Hematopoietic multipotent progenitor cell (in vitro differentiated cells): Measurements from ENCODE around the gene SLC25A47. TPM values are rescaled to one million over a fixed set of nuclear protein-coding genes. Genes with fewer than 3 reads are reported as not detected.

Source experiments
- DNase-seq, 3 donors: peaks; one replicate each; pipeline ENCODE4 v3.0.0-alpha.2; 2011 to 2015; ENCODE audit warnings: low read depth in 2 of 3, low spot score in 2 of 3
- small RNA-seq: library from RNA; depleted of rRNA; stranded (forward); fragments of <200 nt; gene quantifications from one replicate; pipeline ENCODE3, GENCODE V24; 2012
- total RNA-seq: library from RNA; depleted of rRNA; stranded (reverse); fragments of >200 nt; gene quantifications from one replicate; pipeline ENCODE4 v1.2.3, GENCODE V29; 2012

The SLC25A47 gene
- total RNA-seq, 1 donor: not detected

GRCh38 chr14:100371773-100372172 is 48.6 kb downstream of the SLC25A47 start:
- DNase-seq: no peak

- DNase-seq: no peak
Observed at GRCh38 chr14:100372357-100373048, 49.4 kb downstream of the SLC25A47 start.

- no peak for DNase-seq
Observed at GRCh38 chr14:100374270-100374669, 51.1 kb downstream of the SLC25A47 start.

- DNase-seq: no peak
Observed at GRCh38 chr14:100374876-100375265, 51.7 kb downstream of the SLC25A47 start.

- peak in 2 of 3 donors; percentile 66 to 68 for DNase-seq
Observed at GRCh38 chr14:100375266-100375962, 52.3 kb downstream of the SLC25A47 start.

- DNase-seq: peak; percentile 84 to 93 (median 92)
Observed at GRCh38 chr14:100375963-100376735, 53.0 kb downstream of the SLC25A47 start, which contains the start of gene WDR25. TSS of gene WDR25 (plus strand) at chr14:100376485.

- peak in 2 of 3 donors; percentile 5 to 7 for DNase-seq
Observed at GRCh38 chr14:100376751-100377171, 53.6 kb downstream of the SLC25A47 start.

Small RNA genes within 50 kb of the gene (small RNA-seq; reads per million reads assigned to genes)
- gene AL157871.3: not detected
- gene MIR345: 8.3 reads per million, percentile 91 among the genes with 10 or more reads in this experiment
- not detected for gene RN7SL523P

Other genes with a start within 250 kb of the SLC25A47 start
- 12.4 TPM for gene DEGS2, start 163.7 kb upstream of the SLC25A47 start, total RNA-seq
- gene YY1, start 84.2 kb upstream of the SLC25A47 start, total RNA-seq: 58.2 TPM
- 131 TPM for gene SLC25A29, start 16.9 kb upstream of the SLC25A47 start, total RNA-seq
- 11.8 TPM for gene WDR25, start 53.1 kb downstream of the SLC25A47 start, total RNA-seq